GM21619 (cell line): ENCODE results near the gene ATP7B.

Source experiments
- ATAC-seq: cut with Tn5 transposase; IDR thresholded peaks from one replicate; pipeline ENCODE4 v1.9.1; 2021; ENCODE audit not compliant: unreplicated experiment

Gene ATP7B

DNA sequence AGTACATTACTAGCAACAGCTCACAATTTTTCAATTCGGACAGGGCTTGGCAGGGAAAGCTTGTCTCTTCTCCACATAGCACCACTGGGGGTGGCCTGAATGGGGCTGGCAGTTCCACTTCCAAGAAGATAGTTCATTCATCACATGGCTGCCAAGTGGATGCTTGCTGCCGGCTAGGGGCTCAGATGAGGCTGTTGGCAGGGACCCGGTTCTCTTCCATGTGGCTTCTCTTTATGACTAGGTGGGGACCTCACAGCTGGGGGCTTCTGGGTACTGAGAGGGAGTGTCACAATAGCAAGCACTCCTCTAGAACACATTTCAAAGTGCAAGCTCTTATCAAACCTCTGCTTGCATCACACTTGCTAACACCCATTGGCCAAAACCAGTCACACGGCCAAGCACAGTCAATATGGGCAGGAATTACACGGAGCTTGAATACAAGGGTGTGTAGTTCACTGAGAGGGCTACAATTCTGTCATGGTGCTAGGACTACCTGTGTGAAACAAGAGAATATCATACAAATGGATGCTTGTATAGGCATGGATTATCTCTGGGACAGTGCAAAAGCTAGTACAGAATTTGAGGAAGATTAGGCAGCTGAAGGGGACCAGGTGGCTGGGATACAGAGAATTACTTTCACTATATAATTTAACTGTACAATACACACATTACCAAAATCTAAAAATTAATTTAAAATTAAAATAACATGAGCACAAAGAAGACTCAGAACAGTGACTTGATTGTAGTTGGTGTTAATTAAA lies 32.3 kb downstream of the ATP7B start:
- ATAC-seq = no peak

DNA sequence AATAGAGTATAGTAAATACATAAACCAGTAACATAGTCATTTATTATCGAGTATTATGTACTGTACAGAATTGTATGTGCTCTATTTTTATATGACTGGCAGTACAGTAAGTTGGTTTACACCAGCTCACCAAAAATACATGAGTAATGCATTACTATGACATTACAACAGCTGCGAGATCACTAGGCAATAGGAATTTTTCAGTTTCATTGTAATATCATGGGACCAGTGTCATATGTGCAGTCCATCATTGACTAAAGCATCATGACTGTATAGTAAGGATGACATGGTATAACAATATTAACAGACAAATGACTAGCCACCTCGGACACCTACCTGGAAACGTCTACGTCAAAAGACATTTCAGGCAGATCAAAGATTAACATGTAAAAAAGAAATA lies 33.6 kb downstream of the ATP7B start:
- no peak for ATAC-seq

DNA sequence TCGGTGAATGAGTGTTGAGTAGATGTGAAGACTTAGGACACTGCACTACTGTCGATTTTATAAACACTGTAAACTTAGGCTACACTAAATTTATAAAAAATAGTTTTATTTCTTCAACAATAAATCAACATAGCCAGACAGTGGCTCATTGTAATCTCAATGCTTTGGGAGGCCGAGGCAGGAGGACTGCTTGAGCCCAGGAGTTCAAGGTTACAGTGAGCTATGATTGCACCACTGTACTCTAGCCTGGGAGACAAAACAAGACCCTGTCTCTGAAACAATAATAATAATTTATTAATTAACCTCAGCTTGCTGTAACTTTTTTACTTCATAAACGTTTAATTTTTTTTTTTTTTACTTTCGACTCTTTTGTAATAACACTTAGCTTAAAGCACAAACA lies 34.4 kb downstream of the ATP7B start:
- no peak for ATAC-seq

DNA sequence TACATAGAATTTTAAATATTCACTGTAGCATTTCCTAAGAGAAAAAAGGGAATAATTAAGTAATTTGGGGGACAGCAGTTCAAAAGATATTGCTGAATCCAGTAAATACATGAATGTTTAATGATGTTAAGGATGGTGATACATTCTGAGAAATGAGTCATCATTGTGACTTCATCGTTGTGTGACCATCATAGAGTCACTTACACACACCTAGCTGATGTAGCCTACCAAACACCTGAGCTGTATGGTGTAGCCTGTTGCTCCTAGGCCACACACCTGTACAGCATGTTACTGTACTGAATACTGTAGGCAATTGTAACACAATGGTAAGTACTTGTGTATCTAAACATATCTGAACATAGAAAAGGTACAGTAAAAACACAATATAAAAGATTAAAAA lies 34.8 kb downstream of the ATP7B start:
- ATAC-seq = no peak

DNA sequence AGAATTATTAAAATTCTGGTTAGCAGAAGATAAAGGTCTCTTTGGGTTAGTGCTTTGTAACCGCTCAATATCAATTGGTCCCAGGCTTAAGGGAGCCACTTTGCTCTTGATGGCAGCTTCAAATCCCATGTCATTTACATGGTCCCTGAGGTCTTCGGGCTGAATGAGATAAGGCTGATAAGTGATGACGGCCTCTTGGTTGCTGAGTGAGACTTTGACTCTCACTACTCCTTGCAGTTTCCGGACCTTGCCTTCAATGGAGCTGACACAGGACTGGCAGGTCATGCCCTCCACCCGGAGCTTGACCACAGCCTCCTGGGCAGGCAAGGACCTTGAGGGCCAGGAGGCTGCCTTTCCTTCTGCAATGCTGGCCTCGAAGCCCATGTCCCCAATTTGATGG lies 36.8 kb downstream of the ATP7B start:
- no peak for ATAC-seq

DNA sequence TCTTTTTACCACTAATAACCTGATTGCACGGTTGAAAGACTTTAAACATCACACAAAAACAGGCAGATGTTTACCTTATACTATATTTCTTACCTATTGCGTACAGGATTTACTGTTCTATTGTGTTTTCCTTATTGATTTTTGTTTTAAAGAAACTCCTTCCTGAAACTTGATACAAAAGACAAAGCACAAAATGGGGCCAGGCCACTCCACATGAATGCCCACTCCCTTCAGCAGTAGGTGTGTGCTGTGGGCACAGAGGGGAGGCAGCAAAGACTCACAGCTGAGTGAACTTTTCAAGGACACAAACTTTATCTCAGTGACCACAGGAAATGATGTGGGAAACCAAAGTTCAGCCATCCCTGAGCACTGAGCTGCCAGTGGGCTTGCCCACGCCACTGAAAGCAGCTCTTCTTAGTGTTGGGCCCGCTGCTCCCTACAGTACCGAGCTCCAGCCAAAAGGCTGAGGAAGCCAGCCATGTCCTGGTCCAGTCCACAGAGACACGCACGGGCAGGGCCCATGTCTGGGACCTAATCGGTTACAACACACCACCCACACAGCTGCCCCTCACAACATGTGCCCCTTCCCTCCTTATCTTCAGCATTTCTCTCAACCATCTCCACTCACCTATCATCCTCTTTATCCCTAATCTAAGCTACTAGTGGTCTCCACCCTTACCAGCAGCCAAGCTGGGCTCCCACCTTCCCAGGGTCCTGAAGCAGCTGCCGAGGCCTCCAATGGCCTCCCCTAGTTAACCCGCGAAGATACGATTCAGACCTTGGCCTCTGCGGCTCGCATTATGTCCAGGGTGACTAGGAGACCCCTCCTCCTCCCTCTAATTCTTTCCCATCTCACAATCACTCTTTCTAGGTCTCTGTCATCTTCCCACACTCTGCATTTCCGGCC lies 39.5 kb downstream of the ATP7B start:
- ATAC-seq = no peak

DNA sequence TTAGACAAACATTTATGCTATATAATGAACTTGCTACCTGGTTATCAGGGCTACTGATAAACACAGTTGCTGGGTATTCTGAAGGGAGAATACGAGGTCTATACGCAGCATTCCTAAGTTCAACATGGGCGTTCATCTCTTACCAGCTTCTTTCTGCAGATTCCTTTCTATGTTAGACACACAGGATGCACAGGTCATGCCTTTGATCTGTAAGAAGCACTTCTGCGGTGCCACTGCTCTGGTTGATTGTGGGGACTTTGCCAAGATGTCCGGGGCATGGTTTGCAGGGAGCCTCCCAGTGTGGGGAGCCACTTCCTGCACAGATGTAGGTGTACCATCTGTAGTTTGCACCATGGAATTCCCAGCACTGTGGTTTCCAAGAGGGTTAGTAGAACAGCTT lies 40.9 kb downstream of the ATP7B start:
- no peak for ATAC-seq

DNA sequence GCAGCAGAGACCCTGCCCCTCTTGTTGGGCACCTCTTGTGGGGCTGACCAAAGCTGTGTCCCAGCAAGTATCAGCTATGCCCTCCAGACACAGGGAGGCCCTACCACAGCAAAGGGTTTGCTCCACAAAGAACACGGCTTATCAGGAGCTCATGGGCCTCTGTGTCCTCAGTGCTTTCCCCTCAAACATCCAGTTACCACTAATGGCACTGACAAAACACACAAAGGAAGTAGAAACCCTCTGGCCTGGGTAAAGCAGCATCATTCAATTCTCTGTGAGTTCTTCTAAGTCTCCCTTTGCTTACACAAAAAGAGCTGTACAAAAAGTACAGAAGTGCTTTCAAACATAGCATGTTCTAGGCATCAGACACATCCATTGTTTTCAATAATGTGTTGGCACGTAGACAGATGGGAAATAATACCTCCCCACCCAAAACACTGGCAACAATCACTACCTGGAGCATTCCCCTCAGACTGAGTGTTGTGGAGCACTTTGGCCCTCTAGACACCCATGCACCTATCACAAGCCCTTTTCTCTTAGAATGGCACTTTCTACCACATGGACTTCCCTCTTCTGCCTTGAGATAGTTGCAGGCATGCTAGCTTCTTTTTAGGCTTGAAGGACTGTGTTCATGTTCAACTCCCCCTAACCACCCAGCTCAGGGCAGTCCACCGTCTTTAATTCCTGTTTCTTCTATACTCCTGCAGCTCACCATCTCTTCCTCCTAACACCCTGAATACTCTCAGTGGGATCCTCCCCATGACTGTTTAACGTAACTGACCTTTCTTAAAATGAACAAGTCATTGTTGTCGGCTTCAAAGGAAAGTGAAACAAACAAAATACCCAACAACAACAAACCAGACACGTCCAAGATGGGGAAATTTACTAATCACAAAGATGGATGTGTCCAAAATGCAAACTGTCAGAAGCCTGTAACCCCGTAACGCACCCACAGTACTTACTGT lies 43.5 kb downstream of the ATP7B start:
- no peak for ATAC-seq

DNA sequence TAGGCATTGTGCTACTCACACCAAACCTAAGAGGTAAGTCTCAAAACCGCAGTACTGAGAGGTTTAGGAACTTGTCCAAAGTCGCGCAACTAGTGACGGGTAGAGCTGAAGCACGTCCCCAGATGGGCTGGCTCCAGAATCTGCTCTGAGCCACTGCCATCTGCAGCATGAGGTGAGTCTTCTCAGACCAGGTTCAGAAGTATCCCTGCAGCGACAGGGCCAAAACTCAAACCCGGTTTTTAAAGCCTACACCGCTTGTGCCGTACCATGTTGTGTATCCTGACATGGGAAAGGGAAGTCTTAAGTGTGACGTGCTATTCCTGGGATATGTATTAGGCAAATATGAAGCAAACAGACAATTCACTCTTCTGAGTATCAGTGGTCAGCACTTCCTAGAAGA lies 45.1 kb downstream of the ATP7B start:
- ATAC-seq = no peak

DNA sequence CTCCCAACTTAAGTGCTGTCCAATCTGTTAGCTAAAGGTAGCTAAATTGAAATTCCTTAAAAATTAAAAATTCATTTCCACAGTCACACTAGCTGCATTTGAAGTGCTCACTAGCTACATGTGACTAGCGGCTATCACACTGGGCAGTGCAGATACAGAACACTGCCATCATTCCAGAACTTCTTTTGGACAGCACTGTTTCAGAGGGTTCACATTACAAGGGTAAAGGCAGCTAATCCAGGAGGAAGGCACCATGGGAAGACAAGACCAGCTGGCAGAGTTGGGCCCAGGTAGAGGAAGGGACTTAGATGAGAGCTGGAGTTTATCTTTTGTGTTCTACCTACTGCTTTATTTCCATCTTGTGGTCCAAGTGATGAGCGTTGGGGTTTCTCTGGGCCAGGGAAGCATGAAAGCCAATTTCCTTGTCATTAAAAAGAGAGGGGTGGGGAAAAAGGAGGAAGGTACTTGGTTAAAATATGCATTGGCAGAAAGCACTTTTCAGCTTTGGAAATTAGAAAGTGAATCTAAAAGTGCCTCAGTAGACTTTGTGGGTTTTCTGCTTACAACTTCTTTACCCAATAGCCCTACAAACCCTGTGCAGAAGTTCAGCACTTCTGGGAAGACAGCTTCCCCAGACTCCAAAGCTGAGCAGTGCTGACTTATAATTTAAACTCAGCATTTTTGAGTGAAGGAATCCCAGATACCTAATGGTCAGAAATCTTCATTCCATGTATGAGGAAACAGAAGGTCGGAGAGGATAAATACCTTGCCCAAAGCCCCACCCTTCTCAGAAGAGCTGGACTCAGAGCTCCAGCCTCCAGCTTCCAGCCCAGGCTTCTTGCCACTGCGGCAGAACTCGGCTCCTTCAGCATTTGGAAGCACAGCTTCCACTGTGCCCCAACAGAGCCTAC lies 49.5 kb downstream of the ATP7B start:
- ATAC-seq = no peak

DNA sequence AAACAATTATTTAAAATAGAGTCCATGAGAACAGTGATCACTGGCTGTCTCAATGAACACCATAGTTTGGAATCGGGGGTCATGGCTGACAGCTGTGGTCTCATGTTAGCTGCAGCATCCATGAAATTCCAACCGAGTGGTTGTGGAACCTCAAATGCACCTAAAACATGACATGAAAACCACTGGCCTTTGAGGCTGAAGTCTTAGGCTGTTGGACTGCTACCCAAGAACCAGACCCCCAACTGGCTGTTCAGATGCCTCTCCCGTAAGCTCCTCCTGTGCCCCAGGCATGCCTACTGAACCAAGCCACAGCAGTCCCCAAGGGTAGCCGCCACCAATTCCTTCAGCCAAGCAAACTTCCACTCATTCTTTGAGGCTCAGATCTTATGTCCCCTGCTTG lies 50.5 kb downstream of the ATP7B start:
- ATAC-seq = no peak

DNA sequence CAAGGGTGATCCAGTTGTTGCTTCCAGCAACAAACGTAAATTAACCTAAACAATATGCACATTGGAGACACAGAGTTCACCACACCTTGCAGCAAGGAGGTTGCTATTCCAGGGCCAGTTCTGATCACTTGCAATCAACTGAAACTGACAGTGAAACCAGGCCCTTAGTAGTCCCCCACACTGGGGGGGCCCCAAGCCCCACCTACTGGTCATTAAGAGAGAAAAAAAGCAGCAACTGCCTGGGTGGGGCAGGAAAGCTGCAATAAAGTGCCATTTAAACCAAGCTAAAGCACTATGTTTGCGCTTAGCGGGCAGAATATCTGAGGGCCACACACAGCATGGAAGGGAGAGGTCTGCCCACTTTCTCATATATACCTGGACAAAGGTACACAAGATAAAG lies 51.5 kb downstream of the ATP7B start:
- peak; percentile 86 for ATAC-seq

DNA sequence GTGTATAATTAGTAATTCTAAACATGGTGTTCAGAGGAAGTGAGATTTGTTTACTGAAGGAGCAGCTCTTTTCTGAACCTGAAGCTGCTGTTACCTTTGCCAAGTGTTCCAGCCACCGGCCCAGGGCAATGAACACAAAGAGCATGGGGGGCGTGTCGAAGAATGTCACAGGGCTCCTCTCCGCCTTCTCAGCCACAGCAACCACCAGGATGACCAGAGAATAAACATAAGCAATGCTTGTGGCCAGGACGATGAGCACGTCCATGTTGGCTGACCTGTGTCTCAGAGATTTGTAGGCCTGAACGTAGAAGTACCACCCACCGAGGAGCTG lies 53.1 kb downstream of the ATP7B start:
- ATAC-seq = no peak

DNA sequence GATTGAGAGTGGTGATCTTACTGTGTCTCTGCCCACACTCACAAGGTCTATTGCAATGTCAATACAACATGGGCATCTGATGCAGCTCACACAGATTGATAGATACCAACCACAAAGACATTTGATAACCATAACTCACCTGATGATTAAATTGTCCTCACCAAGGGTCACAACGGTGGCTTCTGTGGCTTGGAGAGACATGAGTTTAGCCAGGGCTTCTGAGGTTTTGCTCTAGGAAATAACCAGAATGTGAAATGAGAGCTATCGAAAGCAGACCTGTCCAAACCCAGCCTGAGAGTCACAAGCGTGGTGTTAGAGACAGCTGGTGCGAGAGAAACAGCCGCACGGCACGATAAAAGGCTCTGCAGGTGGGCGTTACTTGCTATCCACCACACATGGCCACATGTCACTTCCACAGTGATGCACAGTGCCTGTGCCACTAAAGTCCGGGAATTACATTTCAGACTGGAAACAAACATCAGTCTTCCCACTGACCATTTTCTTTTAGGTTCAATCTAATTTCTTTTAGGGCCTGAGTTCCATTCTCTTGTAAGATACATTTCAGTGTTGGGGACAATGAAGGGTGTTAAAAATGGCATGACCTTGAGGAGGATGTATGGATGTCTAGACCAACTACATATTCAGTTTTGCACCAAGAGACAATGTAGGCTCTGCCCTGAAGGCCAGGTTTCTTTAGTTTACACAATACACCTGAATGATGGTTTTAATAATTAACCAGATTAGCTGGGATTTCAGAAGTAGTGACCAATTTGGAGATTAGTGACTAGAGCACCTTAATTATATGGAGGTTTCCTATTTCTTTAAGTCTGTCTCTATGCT lies 53.7 kb downstream of the ATP7B start:
- no peak for ATAC-seq

DNA sequence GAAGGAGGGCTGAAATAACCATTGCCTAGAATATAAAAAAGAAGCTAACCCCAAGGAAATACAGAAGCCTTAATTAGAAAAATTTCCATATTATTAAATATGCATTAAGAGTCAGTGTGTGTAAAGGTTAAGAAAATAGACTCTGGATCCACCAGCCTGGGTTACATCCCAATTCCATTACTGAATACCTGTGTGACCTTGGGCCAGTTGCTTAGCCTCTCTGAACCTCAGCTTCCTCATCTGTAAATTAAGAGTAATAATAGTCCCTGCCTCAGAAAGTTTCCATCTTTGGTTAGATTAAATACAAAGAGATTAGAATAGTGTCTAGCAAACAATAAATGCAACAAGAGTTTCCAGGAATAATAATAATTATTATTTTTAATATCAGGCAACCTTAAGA lies 54.5 kb downstream of the ATP7B start:
- ATAC-seq = no peak

DNA sequence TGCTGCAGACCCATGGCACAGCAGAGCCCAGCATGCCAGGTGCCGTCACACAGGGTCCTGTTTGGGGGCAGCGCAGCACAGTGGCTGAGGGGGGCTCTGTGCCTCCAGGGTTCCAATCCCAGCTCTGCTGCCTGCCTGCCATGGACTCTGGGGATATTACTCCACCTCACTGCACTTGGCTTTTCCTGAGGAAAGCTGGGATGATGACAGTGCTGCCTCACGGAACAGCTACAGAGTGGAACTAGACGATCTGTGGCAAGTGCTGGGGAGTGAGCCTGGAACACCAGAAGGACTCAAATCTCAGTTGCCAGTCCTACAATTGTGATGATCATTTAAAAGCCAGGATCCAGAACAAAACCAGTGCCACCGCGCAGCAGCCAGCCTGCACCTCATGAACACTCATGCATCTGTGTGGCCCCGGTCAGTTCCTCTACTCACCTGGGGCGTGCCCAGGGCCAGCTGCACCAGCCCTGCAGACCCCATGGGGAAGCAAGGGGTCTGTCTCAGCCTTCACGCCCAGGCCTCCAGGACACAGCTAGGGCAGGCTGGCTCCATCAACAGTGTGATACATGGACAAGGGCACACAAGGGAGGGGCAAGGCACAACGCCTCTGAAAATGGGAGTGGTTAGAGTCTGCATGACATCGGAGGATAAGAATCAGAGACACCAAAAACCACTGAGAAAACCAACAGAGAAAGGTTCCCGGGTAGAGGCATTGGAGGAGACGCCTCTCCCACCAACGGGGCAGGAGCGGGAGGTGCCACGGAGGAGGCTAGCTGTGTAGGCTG lies 55.2 kb downstream of the ATP7B start:
- no peak for ATAC-seq

DNA sequence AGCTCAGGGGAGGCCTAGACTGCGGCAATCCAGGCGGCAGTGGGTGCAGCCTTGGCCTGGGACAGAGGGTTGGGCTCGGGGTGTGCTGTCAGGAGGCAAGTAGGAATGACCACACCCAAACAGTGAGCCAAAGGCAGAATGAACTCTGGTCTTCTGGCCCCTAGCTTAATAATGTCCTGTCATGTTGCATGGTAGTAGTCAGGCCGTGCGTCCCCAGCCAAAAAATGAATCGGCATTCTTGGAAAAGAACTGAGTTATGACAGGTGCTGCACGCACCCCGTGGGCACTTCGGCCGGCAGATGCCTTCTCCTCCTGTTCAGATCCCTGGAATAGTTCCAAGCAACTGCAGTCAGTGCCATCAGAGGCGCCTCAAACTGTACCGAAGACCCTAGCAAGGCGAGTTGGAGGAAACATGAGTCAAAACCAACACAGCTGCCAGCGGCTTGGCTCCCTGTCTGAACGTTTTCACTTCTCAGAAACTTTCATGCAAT lies 55.9 kb downstream of the ATP7B start:
- no peak for ATAC-seq
